Activated CD4-positive, CD25-positive, alpha-beta regulatory T cell treated with anti-CD3 and anti-CD28 coated beads, Interleukin-2, amount 50 U/mL, for 24 hours (primary cell): ENCODE measurements around the gene EME1.

Experiments
- ATAC-seq, 2 donors: fragments of 150-1000 bp; cut with Tn5 transposase; one replicate each; pipeline ENCODE4 v1.10.0; 2021; ENCODE audit warnings: mild to moderate bottlenecking in 1 of 2, moderate library complexity in 1 of 2

The EME1 gene

GRCh38 chr17:50364061-50364458 is 9.0 kb upstream of the EME1 start:
- ATAC-seq, result no peak

DNA sequence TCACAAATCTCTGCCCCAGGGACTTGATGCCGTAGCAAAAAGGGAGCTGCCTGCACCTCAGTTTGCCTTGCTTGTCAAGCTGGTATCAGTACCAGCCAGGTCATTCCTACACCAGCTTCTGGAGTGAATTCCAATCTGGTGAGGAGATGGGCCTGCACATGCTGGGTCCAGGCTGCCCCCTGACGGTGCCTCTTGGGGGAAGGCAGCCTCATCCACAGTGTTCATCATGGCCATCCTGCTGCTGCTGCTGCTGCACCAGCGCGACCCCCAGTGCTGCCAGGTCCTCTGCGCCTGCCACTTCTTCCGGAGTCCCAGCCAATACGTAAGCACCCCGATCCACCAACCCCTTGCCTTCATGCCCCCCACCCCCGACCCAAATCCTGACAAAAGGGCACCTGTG is 8.3 kb upstream of the EME1 start:
- ATAC-seq, result no peak

DNA sequence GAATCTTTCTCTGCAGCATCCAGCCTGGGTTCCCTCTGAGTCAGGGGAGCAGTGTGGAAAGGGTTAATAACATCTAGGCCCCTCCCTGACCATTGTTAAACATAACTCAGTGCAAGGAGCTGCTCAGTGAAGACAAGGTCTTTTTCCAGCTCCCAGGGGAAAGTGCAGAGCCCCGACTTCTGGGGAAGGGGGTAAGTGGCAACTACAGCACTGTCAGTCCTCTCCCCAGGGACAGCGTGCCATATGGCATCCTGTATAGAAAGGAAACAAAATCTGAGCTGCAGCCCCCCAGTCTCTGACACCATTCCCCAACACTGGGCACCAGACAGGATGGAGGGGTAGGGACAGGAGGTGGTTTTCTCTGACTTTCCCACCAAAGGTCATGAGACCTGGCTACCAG is 7.9 kb upstream of the EME1 start:
- ATAC-seq, result no peak

DNA sequence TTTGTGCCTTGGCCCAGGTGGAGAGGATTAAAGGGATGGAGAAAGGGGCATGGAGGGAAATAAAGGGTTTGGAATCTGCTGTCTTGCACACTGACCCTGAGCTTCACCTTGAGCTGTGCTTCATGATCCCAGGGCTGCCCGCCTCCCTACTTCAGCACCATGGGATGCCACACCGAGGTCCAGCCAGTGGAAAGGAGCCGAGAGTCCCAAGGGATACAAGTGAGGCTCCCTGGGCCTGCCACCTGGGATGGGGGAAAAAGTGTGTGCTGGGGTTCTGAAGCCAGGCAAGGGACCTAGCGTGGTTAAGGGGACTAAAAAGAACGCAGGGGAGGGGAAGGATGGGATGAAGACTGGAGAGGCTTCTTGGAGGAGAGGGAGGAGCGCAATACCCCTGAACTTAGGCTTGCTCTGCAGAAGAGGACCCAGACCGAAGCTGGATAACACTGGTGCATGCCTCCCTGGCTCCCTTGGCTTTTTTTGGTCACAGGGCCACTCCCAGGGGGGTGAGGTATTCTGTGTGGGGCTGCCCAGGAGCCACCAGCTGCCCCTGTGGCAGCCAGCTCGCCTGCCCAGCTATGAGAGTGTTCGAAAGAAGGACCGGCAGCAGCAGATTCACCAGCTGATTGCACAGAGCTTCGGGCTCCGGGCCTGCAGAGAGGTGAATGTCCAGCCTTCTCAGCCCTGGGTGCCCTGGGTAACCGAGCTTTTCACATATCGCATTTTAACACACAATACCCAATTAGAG is 7.2 kb upstream of the EME1 start:
- ATAC-seq, result no peak

DNA sequence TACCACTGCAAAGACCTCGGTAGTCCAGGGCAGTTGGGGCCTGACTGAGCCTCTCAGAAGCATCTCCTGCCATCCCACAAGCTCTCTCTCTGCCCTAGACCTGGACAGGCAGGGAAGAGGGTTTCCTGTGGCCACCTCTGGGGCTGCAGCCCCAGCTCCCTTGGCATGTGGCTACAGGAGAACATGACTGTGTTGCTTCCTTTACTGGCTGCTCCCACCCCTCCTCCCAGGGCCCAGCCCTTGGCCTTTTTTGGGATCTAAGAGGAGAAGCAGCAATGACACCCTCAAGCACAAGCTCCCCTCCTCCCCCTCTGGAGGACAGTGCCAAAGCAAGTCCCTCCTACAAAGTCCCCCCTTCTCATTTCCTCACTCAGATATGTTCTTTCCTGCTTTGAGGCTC is 5.6 kb upstream of the EME1 start:
- no peak for ATAC-seq

DNA sequence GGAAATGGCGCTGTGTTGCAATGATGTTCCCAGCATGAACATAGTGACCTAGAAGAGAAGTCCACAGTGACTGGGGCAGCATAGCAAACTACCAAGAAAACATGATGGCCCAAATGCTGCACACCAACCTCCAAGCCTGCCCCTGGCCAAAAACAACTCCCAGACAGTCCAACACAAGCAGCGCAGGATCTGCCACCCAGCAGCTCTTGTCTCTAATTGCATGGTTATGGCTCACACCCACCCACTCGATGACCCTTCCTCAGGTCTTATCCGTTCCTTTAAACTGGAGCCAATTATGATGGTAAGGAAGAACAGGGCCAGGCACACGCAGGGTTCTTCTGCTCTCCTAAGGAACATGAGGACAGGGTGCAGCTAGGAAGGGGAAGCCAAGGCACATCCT is 3.0 kb upstream of the EME1 start:
- ATAC-seq, result no peak

- ATAC-seq, result no peak
Measured at GRCh38 chr17:50371526-50371925, 1.5 kb upstream of the EME1 start.

DNA sequence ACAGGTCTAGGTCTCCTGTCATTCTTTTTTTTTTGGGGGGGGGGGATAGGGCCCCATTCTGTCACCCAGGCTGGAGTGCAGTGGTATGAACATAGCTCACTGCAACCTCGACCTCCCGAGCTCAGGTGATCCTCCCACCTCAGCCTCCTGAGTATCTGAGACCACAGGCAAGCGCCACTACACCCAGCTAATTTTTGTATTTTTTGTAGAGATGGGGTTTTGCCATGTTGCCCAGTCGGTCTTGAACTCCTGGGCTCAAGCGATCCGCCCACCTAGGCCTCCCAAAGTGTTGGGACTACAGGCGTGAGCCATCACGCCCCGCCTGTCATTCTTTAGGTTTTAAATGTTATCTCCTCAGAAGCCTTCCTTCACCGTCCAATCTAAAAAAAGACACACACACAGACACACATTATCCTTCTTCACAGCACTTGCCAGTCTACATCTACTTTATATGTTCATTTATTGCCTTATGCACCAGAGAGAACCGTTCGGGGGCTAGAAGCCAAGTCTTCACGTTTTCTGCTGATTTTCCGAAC is 739 bp upstream of the EME1 start:
- no peak for ATAC-seq

DNA sequence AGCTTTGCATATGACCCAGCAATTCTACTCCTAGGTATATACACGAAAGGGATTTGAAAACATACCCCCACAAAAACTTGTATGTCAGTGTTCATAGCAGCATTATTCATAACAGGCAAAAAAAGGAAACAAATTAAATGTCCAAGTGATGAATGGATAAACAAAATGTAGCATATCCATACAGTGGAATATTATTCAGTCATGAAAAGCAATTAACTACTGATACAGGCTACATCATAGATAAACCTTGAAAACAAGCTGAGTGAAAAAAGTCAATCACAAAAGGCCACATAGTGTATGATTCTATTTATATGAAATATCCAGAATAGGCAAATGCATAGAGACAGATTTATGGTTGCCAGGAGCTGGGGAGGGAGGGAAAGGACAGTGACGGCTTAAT is 676 bp downstream of the EME1 start:
- ATAC-seq, result no peak

DNA sequence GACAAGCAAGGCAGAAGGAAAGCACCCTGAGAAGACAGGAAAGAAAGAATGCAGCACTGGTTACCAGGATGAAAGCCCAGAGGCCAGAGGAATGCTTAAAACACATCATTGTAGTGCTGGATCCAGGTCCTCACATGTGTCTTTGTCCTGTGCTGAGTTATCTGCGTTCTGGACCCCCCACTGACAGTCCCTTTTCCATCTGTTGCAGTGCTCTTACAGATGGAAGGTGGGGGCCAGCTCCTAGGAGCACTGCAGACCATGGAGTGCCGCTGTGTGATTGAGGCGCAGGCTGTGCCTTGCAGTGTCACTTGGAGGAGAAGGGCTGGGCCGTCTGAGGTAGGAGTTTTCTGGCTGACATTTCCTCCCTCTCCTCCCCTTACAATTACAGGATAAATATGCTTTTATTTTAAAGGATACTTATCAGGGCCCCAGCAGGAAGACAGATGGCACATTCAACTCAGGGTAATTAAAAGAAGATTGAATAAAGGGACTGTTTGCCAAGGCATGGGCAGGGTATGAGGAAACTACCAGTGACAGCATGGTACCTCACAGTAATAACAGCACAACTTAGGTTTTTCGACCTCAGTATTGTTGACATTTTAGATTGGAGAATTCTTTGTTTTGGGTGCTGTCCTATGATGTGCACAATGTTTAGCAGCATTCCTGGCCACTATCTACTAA is 3.0 kb downstream of the EME1 start:
- ATAC-seq, result no peak

GRCh38 chr17:50379351-50380132 is 6.5 kb downstream of the EME1 start:
- ATAC-seq, result no peak

- no peak for ATAC-seq
Measured at GRCh38 chr17:50380369-50381259, 7.6 kb downstream of the EME1 start.

- ATAC-seq, result no peak
Measured at GRCh38 chr17:50381260-50381815, 8.3 kb downstream of the EME1 start.

GRCh38 chr17:50381920-50382319 is 8.9 kb downstream of the EME1 start:
- ATAC-seq, result no peak

DNA sequence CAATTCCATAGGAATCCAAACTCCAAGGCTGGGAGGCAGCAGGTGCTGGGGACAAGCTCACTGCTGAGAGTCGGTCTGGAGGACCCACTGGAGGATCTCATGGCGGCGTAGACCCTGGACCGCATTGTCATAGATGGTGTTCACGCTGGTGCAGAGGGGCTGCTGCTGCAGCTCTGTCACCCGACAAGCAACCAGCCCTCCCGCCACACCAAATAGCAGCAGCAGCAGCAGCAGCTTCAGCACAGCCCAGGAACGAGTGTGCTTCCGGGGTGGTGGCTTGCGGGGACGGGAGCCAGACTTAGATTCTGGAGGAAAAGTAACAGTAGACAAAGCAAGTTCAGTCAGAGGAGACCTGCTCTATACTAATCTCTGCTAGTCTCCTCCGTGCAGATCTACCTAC is 9.9 kb downstream of the EME1 start:
- ATAC-seq, result no peak

- ATAC-seq, result no peak
Measured at GRCh38 chr17:50386510-50386909, 13.5 kb downstream of the EME1 start.

- no peak for ATAC-seq
Measured at GRCh38 chr17:50388728-50389127, 15.7 kb downstream of the EME1 start.

DNA sequence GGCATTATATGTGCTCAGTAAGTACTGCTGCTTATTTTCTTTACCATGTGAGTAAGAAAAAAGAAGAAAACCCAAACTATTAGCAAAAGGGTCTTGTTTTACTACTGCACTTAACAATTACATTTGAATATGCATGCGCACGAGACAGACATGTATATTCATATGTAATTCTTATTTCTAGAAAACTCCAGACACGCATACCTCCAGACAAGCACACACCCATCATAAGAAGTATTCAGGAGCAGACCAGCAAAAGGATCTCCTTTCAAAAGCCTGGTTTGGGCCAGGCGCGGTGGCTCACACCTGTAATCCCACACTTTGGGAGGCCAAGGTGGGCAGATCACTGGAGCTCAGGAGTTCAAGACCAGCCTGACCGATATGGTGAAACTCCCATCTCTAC is 16.5 kb downstream of the EME1 start:
- ATAC-seq, result no peak

- ATAC-seq, result no peak
Measured at GRCh38 chr17:50392621-50393020, 19.6 kb downstream of the EME1 start.

GRCh38 chr17:50393700-50394099 is 20.7 kb downstream of the EME1 start:
- no peak for ATAC-seq

DNA sequence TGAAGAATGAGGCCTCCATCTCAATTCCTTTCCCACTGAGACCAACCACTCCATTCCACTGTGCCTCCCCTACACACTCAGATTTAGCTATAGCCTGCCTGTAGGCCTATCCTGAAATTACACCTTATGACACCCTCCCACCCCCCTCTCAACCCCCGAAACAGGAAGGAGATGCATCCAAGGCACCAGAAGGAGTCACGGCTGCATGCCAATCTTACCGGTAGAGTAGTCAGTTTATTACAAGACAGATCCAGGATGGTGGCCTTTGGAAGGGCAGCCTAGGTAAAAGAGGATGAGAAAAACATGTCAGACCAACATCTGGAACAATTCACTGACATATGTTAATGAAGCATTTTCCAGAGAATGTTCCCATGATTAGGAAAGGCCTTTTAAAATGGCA is 21.7 kb downstream of the EME1 start:
- no peak for ATAC-seq
